ENCODE results near the gene RNF220.
"Not testable (repeated sequence)": the region's sequence is repeated elsewhere in the genome, so short reads cannot be mapped to it uniquely, and the experiment has no call there.

GRCh38 chr1:44666719-44667118, 261.7 kb downstream of the RNF220 start:
- not testable (repeated sequence) for TF ChIP-seq POLR2AphosphoS5 (IDR thresholded peaks at IDR 0.05; ENCODE audit: borderline replicate concordance, low read depth, low read length); EZH2 (IDR thresholded peaks at IDR 0.05); FOXP2 (optimal IDR thresholded peaks at IDR 0.05; ENCODE audit: control extremely low read depth, extremely low read length, insufficient read depth)

Measured in SK-N-MC (cell line).